ENCODE measurements around the gene ZSWIM1.
A peak's percentile ranks its signal among the peaks of the same experiment; 100 is the strongest.

ZSWIM1 gene

DNA sequence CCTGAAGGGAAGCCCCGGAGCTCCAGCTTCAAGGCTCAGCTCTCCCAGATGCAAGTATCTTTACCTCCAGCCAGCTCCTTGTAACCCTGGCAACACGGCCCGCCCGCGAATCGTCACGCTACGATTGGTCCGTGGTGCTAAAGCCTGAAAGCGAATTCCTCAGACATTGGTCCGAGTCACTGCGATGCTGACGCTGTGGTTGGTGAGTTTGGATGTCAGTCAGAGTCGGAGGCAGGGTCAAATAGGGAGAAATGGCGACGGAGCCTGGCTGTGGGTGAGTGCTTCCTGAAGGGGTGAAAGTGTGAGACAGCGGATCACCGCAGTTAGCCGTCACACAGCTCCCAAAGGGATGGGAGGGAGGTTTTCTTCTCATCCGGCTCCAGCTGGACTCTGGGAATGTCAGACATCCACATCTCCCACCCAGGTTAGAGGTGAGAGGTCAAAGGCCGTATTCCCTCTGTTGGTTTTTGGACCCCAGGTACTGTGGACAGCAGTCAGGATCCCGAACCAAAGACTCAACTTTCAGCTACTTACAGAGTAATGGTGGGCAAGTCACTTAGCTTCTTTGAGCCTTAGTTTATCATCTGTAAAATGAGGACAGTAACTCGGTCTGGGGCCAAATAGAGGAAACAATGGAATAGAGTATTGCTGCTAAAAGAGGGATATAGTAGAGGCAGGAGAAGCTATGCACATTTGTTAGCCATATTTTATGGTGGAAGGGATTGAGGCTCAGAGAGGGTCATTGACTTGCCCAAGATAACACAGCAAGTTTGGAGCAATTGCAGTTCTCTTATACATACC, at the start of gene ZSWIM1:
Gene ZSWIM1, plus strand, starts transcription at position 240 of the 801 bp plus-strand sequence. CDS start 1,366 bp downstream, outside the sequence.
- peak; percentile 96 to 100 for DNase-seq (ENCODE audit: low read depth in 2 of 2)

DNA sequence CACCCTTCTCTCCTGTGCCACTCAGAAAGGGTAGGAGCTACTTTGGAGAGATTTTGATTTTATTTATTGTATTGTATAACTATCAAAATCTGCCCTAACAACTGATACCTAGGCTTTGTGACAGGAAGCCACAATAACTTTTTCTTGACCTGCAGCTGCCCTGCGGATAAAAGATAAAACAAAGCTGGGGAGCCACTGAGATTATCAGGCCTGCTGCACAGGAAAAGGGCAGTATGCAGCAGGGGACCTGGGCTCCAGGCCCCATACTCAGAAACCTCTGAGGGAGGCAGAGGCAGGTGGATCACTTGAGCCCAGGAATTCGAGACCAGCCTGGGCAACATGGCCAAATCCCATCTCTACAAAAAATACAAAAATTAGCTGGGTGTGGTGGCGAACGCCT, 48.4 kb upstream of the ZSWIM1 start:
- DNase-seq (ENCODE audit: low read depth in 2 of 2), result no peak

DNA sequence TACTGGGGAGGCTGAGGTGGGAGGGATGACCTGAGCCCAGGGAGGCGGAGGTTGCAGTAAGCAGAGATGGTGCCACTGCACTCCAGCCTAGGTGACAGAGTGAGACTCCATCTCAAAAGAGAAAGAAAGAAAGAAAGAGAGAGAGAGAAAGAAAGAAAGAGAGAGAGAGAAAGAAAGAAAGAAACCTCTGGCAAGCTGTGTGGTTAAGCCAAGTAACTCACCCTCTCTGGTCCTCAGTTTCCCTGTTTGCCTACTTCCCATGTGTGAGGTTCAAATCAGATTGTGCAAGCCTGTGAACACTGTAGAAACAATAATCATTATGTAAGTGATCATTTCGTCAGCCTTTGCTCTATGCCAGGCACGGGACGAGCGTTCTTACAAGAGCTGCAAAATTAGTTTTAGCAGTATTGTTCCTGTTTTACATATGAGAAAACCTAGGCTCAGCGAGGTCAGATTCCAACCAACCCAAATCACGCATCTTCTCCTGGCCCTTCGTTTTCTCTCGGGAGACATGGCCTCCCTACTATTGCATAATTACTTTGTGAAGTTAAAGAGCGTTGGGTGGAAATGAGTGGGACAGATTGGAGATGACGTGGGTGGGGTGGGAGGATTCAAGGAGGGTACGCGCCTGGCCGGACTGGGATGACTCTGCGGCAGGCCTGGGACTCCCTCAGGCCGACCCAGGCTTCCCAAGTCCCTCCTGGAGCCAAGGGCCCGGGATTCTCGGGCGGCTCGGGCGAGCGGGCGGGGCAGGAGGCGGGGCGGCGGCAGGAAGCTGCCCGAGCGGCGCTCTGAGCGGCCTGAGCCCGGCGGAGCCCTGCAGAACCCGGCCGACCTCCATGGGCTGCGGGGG, 47.8 kb upstream of the ZSWIM1 start, which contains the start of gene SNX21:
Gene SNX21, plus strand, starts transcription at position 770 of the 853 bp plus-strand sequence. CDS start 121 bp downstream, outside the sequence.
- DNase-seq (ENCODE audit: low read depth in 2 of 2), result no peak

DNA sequence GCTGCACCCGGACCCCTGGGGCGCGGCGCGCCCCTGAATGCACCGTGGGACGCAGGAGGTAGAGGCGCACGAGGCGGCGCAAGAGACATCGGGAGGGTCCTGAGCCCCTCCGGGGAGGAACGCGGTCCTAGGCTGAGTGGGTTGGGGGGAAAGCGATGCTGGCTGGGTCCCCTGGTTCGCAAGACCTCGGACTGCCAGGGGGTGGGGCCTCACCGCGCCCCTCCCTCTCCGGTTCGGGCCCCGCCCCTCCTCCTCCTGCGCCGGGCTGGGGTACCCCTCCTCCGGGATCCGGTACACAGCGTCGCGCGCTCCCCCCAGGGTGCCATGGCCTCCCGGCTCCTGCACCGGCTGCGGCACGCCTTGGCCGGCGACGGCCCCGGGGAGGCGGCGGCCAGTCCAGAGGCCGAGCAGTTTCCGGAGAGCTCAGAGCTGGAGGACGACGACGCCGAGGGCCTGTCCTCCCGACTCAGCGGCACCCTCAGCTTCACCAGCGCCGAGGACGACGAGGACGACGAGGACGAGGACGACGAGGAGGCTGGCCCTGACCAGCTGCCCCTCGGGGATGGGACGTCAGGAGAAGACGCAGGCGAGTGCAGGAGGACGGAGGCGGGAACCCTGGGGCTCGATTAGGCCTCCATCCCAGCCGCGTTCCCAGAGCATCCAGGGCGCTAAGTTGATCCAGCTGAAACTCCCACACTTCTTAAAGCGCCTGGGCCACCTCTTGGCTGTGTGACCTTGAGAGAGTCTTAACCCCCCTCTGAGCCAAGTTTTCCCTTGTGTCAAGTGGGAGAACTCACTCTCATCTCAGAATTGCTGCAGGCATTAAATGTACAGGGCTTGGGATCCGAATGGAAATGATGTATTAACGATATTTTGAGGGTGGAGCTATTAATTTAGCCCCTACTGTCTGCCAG, 46.9 kb upstream of the ZSWIM1 start:
- DNase-seq (ENCODE audit: low read depth in 2 of 2), result peak in 1 of 2 experiments; percentile 28

DNA sequence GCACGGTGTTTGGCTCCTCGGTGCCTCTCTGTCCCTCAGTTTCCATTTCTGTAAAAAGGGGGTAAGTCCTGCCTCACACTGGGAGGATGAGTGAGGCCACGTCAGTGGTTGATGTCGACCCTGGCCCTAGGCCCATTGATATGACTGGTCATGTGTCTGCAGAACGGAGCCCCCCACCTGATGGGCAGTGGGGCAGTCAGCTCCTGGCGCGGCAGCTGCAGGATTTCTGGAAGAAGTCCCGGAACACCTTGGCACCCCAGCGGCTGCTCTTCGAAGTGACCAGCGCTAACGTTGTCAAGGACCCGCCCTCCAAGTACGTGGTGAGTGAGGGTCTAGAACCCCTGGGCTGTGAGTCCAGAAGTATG, 46.2 kb upstream of the ZSWIM1 start:
- DNase-seq (ENCODE audit: low read depth in 2 of 2), result no peak

DNA sequence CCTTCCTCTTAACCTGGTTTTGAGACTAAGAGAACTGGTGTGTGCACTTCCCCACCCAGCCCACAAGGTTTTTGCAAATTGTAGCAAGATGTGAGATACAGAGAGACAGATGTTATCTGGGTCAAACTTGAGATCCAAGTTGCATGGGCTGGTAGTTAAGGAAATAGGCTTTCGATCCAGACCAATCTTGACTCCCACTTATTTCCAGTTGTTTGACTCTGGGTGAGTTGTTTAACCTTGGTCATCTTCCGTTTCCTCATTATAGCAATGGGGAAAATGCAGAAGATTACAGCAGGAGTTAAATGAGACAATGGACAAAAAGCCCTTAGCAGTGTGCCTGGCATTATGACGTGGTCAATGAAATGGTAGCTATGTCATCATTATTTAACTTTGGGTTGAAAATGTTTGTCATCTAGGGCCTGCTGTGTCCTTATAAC, 45.7 kb upstream of the ZSWIM1 start:
- no peak for DNase-seq (ENCODE audit: low read depth in 2 of 2)

DNA sequence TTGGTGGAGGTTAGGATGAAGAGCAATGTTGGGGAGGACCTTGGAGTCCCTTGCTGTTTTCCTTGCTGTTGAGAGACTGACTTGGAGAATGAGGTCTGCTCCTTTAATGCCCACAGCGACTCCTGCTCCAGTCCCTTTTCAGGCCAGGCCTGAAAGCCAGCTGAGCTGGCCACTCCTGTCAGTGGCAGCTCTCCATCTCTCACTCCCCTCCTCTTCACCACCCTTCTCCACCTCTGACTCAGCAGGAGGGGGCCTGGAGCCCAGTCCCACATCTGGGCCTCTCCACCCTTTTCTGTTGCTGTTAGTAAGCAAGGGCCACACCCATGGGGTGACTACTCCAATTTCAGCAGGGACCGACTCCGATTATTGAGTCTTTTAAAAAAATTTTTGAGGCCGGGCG, 45.2 kb upstream of the ZSWIM1 start:
- DNase-seq (ENCODE audit: low read depth in 2 of 2), result no peak

DNA sequence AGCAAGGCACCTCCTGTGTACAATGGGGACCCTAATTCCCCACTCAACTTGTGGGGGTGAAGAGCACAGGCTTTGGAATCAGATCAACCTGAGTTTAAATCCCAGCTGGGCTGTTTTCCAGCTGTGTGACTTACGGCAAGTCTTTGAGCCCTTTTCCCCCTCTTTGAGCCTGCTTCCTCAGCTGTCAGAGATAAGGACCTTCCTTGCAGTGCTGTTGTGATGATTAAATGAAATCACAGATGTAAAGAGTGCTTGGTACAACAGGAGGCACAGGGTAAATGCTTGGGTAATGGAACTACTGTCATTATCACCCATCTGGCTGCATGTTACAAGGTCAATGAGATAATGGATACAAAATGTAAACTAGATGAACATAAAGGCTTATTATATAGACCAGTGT, 44.2 kb upstream of the ZSWIM1 start:
- DNase-seq (ENCODE audit: low read depth in 2 of 2), result no peak

DNA sequence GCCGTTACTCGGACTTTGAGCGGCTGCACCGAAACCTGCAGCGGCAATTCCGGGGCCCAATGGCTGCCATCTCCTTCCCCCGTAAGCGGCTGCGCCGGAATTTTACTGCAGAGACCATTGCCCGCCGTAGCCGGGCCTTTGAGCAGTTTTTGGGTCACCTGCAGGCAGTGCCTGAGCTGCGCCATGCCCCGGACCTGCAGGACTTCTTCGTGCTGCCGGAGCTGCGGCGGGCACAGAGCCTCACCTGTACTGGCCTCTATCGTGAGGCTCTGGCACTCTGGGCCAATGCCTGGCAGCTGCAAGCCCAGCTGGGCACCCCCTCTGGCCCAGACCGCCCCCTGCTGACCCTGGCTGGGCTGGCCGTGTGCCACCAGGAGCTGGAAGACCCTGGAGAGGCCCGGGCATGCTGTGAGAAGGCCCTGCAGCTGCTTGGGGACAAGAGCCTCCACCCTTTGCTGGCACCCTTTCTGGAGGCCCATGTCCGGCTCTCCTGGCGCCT, 40.3 kb upstream of the ZSWIM1 start:
- no peak for DNase-seq (ENCODE audit: low read depth in 2 of 2)

DNA sequence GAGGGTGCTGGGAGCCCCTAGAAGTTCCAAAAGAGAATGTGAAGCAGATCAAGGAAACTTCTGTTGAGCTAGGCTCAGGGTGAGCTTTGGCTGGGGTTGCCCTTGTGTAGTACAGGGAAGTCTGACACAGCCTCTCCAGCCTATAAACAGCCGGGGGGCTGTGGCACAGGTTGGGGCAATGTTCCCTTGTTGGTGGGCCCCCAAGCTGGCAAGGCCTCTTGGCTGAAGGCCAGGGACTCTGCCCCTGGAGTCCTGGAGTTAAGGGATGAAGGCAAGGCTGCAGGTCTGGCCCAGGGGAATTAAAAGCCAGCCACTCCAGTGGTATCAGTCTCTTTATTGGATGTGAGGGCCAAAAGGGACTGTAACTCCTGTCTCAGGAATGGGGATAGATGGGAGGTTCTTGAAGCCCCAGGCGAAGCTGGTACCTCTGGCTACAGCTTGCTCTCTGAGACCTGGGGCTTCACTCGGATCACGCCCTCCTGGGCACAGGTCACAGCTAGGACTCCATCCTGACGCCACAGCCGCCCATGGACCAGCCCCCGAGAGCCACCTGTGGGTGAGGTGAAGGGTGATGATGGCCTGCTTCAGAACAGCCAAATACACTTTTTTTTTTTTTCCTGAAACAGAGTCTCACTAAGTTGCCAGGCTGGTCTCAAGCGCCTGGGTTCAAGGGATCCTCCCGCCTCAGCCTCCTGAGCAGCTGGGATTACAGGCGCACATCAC, 39.5 kb upstream of the ZSWIM1 start:
- DNase-seq (ENCODE audit: low read depth in 2 of 2), result no peak

DNA sequence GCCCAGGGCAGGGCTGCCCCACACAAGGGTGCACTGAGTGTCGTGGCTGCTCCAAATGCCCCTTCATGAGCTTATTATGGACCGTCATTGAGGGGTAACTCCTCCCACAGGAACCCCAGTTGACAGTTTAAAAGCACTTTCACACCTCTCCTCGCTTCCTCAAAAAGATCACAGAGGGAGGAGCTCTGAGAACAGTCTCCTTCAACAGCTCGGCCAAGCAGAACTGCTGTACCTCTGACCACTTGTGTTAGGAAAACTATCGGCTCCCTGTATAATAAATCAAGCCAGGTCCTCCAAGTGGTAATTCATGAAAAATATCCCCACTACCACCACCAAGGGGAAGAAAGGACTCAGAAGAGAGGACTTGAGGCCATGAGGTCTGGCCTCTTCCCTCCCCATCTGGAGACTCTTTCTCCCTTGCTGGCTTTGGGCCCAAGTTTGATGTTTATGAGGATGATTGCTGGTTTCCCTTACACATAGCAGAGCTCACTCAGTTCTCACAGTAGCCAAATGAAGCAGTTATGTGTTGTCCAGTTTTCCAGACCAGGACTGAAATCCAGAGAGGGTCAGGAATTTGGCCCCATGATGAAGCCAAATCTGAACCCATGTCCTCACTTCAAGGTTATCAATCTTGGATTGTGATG, 38.7 kb upstream of the ZSWIM1 start:
- no peak for DNase-seq (ENCODE audit: low read depth in 2 of 2)

DNA sequence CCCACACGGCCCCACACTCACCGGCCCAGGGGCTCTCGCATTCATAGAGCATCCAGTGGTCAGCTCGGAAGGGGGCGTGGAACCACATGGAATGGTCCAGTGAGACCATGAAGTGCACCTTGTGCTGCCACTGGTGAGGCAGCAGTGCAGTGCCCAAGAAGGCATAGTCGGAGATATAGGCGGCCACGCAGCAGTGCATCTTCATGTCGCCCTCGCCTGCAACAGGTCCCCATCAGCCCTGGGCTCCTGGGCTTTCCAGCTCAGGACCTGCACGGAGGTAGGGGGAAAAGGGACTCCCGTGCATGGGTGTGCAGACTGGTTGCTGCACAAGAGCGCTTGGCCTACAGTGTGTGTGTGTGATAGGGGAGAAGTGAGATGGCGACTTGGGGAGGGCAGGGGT, 37.5 kb upstream of the ZSWIM1 start:
- DNase-seq (ENCODE audit: low read depth in 2 of 2), result no peak

DNA sequence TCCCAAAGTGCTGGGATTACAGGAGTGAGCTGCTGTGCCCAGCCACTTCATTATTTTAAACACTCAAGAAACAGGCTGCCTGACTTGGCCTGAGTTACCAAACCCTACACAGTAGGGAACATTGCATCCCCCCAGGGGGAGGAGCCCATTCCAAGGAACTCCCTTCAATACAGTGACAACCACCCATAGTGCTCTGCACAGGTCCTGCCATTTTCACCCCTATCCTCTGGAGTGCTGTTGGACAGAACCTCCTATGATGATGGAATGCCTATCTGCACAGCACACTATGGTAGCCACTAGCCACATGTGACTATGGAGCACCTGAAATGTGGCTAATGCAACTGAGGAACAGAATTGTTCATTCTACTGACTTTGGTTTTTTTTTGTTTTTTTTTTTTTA, 35.6 kb upstream of the ZSWIM1 start:
- DNase-seq (ENCODE audit: low read depth in 2 of 2), result no peak

DNA sequence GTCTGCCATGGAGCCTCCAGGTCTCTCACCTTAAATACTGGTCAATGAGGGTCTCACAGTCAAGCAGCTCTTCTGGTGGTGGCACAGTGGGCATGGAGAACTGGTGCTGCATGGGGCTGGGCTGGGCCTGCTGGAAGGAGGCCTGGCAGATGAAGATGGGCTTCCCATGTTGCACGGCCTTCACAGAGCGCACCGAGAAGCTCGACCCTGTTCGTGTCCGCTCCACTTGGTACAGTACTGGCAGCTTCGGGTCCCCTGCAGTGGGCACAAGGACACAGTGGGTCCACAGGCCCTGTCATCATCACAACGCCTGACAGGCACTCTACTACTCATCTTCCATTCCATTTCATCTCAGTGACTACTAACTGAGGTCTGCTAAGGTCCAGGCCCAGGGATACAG, 32.6 kb upstream of the ZSWIM1 start:
- no peak for DNase-seq (ENCODE audit: low read depth in 2 of 2)

DNA sequence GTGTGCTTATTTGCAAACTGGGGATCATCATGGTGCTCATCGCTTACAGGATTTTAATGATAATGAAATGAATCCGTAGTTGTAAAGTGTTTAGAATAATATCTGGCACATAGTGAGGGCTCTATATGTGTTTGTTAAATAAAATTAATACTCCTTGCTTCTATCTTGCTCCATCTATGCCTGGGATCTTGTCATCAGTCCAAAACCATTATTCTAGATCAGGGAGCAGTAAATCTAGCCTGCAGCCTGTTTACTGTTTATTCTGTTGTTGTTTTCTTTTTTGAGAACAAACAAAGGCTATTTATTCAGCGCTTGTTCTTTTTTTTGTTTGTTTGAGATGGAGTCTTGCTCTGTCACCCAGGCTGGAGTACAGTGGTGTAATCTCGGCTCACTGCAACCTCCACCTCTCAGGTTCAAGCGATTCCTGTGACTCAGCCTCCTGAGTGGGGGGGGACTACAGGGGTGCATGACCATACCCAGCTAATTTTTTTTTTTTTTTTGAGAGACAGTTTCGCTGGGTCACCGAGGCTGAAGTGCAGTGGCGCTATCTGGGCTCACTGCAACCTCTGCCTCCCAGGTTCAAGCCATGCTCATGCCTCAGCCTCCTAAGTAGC, 32.0 kb upstream of the ZSWIM1 start:
- no peak for DNase-seq (ENCODE audit: low read depth in 2 of 2)

DNA sequence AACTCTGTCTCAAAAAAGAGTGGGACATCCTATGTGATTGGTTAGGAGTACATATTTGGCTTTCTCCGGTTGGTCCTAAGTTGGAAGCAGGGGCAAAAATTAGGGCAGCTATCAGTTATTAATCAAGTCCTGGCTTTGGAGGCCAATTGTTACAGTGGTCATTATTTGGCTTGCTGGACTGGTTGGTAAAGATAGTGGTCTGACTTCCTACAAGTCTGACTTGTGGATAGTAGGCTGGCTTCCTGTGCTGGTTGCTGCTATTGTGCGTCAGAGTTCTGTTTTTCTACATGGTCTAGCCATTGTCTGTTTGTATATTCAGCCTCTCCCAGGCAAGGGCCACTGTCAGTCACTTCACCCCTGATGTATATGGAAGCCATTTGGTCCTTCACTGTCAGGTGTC, 30.8 kb upstream of the ZSWIM1 start:
- DNase-seq (ENCODE audit: low read depth in 2 of 2), result no peak

DNA sequence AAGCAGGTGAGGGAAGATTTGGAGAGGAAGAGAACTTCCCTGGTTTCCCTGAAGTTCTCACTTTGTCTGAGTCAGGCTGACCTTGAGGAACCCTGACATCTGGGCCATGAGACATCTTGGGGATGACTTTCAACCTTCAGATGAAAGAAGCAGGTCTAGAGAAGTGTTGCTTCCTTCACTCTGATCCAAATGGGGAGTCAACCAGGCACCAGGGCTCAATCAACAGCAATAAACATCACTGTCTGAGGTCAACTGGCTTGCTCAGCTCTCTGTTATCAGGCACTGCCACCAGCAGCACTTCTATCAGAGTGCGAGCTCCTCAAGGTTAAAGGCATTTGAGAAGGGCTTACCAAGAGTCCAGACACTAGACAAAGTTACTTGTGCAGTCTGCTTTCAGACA, 30.1 kb upstream of the ZSWIM1 start:
- no peak for DNase-seq (ENCODE audit: low read depth in 2 of 2)

DNA sequence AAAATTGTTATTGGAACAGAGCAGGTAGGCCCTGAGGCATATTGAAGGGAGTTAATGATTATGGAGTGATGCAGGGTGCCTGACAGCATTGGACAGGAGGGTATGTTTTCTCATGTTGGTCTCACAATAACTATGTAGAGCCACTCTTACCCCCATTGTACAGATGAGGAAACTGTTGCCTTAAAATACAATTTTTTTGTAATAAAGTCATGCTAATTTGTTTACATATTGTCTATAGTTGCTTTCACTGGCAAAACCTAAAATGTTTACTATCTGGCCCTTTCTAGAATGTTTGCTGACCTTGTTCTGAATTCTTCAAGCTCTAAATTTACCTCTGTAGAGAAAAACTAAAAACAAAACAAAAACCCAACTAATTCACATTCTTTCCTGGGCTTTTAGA, 29.5 kb upstream of the ZSWIM1 start:
- DNase-seq (ENCODE audit: low read depth in 2 of 2), result no peak

DNA sequence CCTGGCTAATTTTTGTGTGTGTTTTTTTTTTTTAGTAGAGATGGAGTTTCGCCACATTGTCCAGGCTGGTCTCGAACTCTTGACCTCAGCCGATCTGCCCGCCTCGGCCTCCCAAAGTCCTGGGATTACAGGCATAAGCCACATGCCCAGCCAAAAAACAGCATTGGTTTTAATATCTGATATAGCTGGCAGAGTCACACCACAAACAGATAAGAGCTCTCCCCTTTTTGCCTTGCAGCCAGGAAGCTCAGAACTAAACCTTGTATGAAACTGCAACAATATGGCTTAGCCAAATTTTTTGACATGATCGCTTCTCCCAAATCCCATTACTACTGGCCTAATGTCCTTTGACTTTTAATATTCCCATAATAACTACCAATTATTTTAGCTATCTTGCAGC, 28.7 kb upstream of the ZSWIM1 start:
- DNase-seq (ENCODE audit: low read depth in 2 of 2), result no peak

DNA sequence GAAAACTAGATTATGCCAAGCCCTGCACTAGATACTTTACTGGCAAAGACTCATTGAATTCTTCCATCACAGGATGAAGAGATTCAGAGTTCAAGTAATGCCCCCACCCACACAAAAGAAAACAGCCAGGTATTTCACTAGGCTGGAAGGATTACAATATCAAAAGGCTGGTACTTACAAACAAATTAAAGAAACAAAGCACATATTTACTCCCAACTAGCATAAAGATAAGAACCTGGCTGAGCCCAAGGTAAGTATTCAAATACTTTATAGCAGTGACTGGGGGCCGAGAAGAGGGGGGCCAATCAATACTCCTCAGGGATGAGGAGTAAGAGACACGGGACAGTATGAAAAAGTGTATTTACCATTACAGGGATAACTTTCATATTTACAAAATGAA, 27.5 kb upstream of the ZSWIM1 start:
- DNase-seq (ENCODE audit: low read depth in 2 of 2), result no peak
